SU-DHL-6 (cell line): ENCODE measurements around the gene TAGLN2.

Experiments used
- H2AFZ ChIP-seq: fragments of 200-600 bp; sonication (generic); 2 replicates; pipeline ENCODE4 v1.6.1; 2014; ENCODE audit warnings: low read depth, mild to moderate bottlenecking, moderate library complexity, mixed read lengths, antibody characterized with exemption, low read length; ENCODE audit not compliant: severe bottlenecking
- H3F3A ChIP-seq: fragments of 200-600 bp; shearing (Covaris generic); 2 replicates; pipeline ENCODE4 v1.6.0; 2016; ENCODE audit warnings: antibody characterized with exemption, mild to moderate bottlenecking; ENCODE audit not compliant: insufficient read depth
- H3K27ac ChIP-seq: fragments of 200-600 bp; sonication (generic); 2 replicates; pipeline ENCODE4 v1.5.1; 2016; ENCODE audit warnings: low read depth, mild to moderate bottlenecking, low read length, moderate library complexity, mixed read lengths
- H3K27me3 ChIP-seq: fragments of 200-600 bp; sonication (generic), shearing (Covaris generic); 2 replicates; pipeline ENCODE4 v1.6.0; 2014; ENCODE audit warnings: mild to moderate bottlenecking, low read length
- H3K36me3 ChIP-seq: fragments of 200-600 bp; sonication (generic); 2 replicates; pipeline ENCODE4 v1.6.1; 2014; ENCODE audit warnings: mild to moderate bottlenecking, low read length, mixed read lengths
- H3K4me2 ChIP-seq: fragments of 300-600, 200-600 bp; shearing (Covaris generic), sonication (generic); 2 replicates; pipeline ENCODE4 v1.6.0; 2014; ENCODE audit warnings: low read length, low read depth, mild to moderate bottlenecking; ENCODE audit not compliant: poor library complexity, severe bottlenecking
- H3K4me3 ChIP-seq: fragments of 200-600 bp; sonication (generic); 2 replicates; pipeline ENCODE4 v1.5.1; 2014; ENCODE audit warnings: antibody characterized with exemption, low read length, mild to moderate bottlenecking, mixed read lengths; ENCODE audit not compliant: insufficient read depth, poor library complexity, severe bottlenecking
- H3K79me2 ChIP-seq: fragments of 200-600 bp; sonication (generic); 2 replicates; pipeline ENCODE4 v1.6.1; 2014; ENCODE audit warnings: mild to moderate bottlenecking, low read length, moderate library complexity; ENCODE audit not compliant: insufficient read depth
- H3K9ac ChIP-seq: fragments of 200-600 bp; sonication (generic); 2 replicates; pipeline ENCODE4 v1.7.0; 2014; ENCODE audit warnings: mild to moderate bottlenecking, low read length
- H3K9me2 ChIP-seq: fragments of 200-600 bp; sonication (generic); replicated peaks from 2 replicates; pipeline ENCODE4 v1.6.1; 2014; ENCODE audit warnings: low read length; ENCODE audit not compliant: insufficient read depth
- H3K9me3 ChIP-seq: fragments of 200-600 bp; sonication (generic); 2 replicates; pipeline ENCODE4 v1.6.1; 2014; ENCODE audit warnings: low read length, mixed read lengths; ENCODE audit not compliant: insufficient read depth
- H4K20me1 ChIP-seq: fragments of 200-600 bp; sonication (generic); 2 replicates; pipeline ENCODE4 v1.6.1; 2014; ENCODE audit warnings: low read depth, mild to moderate bottlenecking, antibody characterized with exemption, low read length, moderate library complexity, mixed read lengths
- EZH2phosphoT487 ChIP-seq: fragments of 200-600 bp; sonication (generic), shearing (Covaris generic); conservative IDR thresholded peaks from 2 replicates; pipeline ENCODE4 v1.6.1; 2018; ENCODE audit warnings: mild to moderate bottlenecking, antibody characterized with exemption, low read length, moderate library complexity, mixed read lengths
- TF ChIP-seq, protein P1 (sequence below): fragments of 200-600 bp; sonication (generic); IDR thresholded peaks from one replicate; pipeline ENCODE4 v1.5.1; 2017; ENCODE audit warnings: antibody characterized with exemption, mild to moderate bottlenecking, low read length, moderate library complexity; ENCODE audit not compliant: insufficient read depth, poor library complexity, severe bottlenecking

TAGLN2 gene

DNA sequence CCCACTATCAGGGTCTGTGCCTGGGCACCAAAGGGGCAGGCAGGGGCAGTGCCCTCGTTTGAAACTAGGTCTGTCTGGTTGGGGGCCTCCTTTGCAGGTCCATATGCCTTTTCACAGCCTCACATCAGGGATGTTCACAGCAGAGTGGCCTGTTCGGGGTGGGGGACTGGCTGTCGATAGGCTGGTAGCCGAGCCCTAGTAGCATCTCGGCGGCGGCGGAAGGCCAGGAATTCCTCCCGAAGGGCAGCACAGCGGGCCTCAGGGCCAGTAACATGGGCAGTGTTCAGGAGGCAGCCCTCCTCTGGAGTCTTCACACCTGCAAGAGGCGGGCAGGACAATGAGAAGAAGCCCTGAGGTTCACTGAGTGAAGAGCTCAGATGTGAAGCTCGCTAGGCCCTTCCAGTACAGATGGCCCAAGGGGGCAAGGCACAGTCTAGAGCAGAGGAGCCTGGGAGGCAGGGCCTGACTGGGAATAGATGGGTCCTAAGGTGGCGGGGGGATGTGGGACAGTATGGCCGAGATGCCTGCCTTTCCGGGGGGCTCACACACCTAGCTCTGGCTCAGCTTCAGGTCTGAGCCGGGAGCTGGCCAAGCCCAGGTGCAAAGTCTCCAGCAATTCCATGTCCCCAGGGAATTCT lies 2.0 kb upstream of the TAGLN2 start:
- H3K9ac ChIP-seq: no peak overlapping the region

DNA sequence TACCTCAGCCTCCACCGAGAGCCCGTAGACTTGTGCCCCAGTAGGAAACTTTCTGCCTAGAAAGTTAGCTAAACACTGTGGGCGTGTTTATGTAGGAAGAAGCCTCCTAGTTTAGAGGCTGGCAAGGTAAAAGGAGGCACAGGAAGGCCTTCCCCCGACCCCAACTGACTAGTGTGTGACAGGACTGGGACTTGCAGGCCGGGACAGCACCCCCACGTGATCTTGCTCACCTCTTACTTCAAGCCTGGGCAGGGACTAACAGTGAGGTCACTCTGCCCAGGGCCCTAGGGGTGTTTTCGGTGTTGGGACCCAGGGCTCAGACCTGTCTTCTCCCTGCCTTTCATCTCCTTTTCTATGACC lies 392 bp upstream of the TAGLN2 start:
- Histone ChIP-seq H3F3A (peaks cover 17% of the 10 kb centered on the region), H3K27ac (no peak overlapping the region), H3K9ac (peak overlapping the region; percentile 85), H3K27me3 (no peaks in the 10 kb centered on the region), H2AFZ (peak overlapping the region; percentile 73), H3K36me3 (0 out of 2 replicates have a peak, but pooled peaks cover 4% of the 10 kb centered on the region), H3K79me2 (peaks cover 45% of the 10 kb centered on the region), H4K20me1 (peaks cover 4% of the 10 kb centered on the region; the same call in 1 of the 2 replicates), H3K4me3 (peak overlapping the region; percentile 84), H3K9me2 (no peaks in the 10 kb centered on the region), H3K9me3 (no peaks in the 10 kb centered on the region), H3K4me2 (peak overlapping the region; percentile 61)
- TF ChIP-seq EZH2phosphoT487: no peak
- TF ChIP-seq, protein P1, sequence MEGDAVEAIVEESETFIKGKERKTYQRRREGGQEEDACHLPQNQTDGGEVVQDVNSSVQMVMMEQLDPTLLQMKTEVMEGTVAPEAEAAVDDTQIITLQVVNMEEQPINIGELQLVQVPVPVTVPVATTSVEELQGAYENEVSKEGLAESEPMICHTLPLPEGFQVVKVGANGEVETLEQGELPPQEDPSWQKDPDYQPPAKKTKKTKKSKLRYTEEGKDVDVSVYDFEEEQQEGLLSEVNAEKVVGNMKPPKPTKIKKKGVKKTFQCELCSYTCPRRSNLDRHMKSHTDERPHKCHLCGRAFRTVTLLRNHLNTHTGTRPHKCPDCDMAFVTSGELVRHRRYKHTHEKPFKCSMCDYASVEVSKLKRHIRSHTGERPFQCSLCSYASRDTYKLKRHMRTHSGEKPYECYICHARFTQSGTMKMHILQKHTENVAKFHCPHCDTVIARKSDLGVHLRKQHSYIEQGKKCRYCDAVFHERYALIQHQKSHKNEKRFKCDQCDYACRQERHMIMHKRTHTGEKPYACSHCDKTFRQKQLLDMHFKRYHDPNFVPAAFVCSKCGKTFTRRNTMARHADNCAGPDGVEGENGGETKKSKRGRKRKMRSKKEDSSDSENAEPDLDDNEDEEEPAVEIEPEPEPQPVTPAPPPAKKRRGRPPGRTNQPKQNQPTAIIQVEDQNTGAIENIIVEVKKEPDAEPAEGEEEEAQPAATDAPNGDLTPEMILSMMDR: no peak

More for the DNA sequence above, 2.0 kb upstream of the TAGLN2 start:
- no peak overlapping the region for H3K27ac ChIP-seq
- H3K27me3 ChIP-seq: no peaks in the 10 kb centered on the region
- H3K9me2 ChIP-seq: no peaks in the 10 kb centered on the region
- no peak overlapping the region for H3K4me3 ChIP-seq
- peaks cover 29% of the 10 kb centered on the region for H3K79me2 ChIP-seq
- H3K9me3 ChIP-seq: no peaks in the 10 kb centered on the region
- no peak overlapping the region for H3K4me2 ChIP-seq
- no peak overlapping the region for H2AFZ ChIP-seq
- peaks cover 7% of the 10 kb centered on the region for H3F3A ChIP-seq
- H4K20me1 ChIP-seq: peaks cover 3% of the 10 kb centered on the region; the same call in 1 of the 2 replicates
- no peaks in the 10 kb centered on the region for H3K36me3 ChIP-seq
- no peak for TF ChIP-seq EZH2phosphoT487
- TF ChIP-seq, protein P1: no peak

DNA sequence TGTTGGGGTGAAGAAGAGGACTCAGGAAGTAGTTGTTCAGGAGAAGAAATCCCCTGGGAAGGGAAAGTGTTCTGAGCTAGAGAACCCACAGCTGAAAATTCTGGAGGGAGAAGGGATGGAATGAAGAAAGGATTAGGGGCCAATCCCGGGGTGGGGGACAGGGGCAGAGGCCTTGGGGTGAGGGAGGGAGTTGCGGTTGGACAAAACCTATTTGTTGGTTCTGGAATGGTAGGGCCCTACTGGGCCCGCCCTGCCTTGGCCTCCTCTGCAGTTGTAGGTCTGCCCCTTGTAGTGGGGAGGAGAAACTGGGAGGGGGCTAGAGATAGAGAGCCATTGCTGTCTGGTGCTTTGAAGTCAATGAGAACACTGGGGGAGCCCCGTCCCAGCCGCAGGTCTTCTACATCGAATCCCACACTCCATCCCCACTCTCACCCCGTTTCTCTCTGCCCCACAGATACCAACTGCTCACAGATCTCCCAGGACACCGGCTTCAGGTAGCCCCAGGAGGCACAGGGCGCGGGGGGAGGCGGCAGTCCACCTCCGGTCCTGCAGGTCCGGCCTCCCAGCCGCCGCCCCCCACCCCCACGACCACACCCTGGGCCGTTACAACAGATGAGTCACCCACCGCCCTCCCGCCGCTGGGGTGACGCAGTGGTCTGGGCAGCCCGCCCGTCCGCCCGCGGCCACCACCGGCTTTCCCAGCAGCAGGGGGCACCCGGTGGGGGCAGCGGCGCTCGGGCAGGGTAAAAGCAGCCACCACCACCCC lies 1.1 kb downstream of the TAGLN2 start:
- peak overlapping the region; percentile 87 for H3K27ac ChIP-seq
- H3F3A ChIP-seq: peaks cover 17% of the 10 kb centered on the region
- H3K79me2 ChIP-seq: peaks cover 52% of the 10 kb centered on the region
- no peaks in the 10 kb centered on the region for H3K27me3 ChIP-seq
- peak overlapping the region; percentile 28 for H2AFZ ChIP-seq
- H3K36me3 ChIP-seq: 0 out of 2 replicates have a peak, but pooled peaks cover 6% of the 10 kb centered on the region
- peak overlapping the region; percentile 85 for H3K9ac ChIP-seq
- no peak for TF ChIP-seq EZH2phosphoT487
- TF ChIP-seq, protein P1: no peak
- H3K9me2 ChIP-seq: no peaks in the 10 kb centered on the region
- peak overlapping the region; percentile 61 for H3K4me2 ChIP-seq
- H4K20me1 ChIP-seq: peaks cover 4% of the 10 kb centered on the region; the same call in 1 of the 2 replicates
- no peaks in the 10 kb centered on the region for H3K9me3 ChIP-seq
- H3K4me3 ChIP-seq: peak overlapping the region; percentile 84
